Uterus (tissue), 2 donors: Measurements from ENCODE around the gene LAPTM5.

ENCODE experiments used
- POLR2A ChIP-seq, 2 donors: fragments of 450-650 bp; IDR thresholded peaks; one replicate each; pipeline ENCODE4 v1.6.1; 2016; ENCODE audit warnings: antibody characterized with exemption in 2 of 2, mild to moderate bottlenecking in 1 of 2, moderate library complexity in 1 of 2
- TF ChIP-seq, protein P1 (sequence below), 4 experiments: fragments of 200-600 bp in 2 of 4; fragments of 450-650 bp in 2 of 4; sonication (generic) in 2 of 4; IDR thresholded peaks; one replicate each; pipeline ENCODE4 v1.5.1; 2016 to 2019; ENCODE audit warnings: antibody characterized with exemption in 4 of 4, mild to moderate bottlenecking in 2 of 4, moderate library complexity in 1 of 4

DNA sequence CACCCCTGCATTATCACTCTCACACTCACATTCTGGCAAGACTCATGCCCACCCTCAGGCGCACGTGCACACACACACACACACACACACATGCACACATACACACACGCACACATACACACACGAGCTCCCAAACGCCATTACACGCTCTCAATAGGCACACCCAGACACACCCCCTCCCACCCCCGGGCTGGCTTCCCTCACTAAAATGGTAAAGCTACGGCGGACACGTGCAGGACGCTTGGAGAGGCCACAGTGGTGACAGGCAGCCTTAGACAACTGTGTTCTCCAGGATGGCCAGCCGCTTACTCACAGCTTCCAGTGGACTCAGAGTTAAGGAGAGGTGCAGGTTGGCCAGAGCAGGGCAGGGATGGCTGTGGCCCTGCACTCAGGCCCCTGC is 44.3 kb downstream of the LAPTM5 start:
- TF ChIP-seq, protein P1, sequence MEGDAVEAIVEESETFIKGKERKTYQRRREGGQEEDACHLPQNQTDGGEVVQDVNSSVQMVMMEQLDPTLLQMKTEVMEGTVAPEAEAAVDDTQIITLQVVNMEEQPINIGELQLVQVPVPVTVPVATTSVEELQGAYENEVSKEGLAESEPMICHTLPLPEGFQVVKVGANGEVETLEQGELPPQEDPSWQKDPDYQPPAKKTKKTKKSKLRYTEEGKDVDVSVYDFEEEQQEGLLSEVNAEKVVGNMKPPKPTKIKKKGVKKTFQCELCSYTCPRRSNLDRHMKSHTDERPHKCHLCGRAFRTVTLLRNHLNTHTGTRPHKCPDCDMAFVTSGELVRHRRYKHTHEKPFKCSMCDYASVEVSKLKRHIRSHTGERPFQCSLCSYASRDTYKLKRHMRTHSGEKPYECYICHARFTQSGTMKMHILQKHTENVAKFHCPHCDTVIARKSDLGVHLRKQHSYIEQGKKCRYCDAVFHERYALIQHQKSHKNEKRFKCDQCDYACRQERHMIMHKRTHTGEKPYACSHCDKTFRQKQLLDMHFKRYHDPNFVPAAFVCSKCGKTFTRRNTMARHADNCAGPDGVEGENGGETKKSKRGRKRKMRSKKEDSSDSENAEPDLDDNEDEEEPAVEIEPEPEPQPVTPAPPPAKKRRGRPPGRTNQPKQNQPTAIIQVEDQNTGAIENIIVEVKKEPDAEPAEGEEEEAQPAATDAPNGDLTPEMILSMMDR (IDR thresholded peaks at IDR 0.05): no peak
- no peak for TF ChIP-seq POLR2A (IDR thresholded peaks at IDR 0.05)
